PC-9 (cell line): Measurements from ENCODE around the gene STX19. TPM values are rescaled to one million over a fixed set of nuclear protein-coding genes. Genes with fewer than 3 reads are reported as not detected.

Experiments used
- total RNA-seq: library from RNA; stranded (reverse); gene quantifications from 2 replicates; pipeline ENCODE4 v1.2.3, GENCODE V29; 2021

Gene STX19
- total RNA-seq, 1 experiment from 2014 or later = 5.5 TPM

Other genes starting within 250 kb of the STX19 start
- gene PROS1, start 54.7 kb downstream of the STX19 start, total RNA-seq = 0.25 and 0.57 TPM in 2 replicates
- 17.8 and 20.2 TPM in 2 replicates for gene ARL13B, start 48.4 kb downstream of the STX19 start, total RNA-seq
- gene DHFR2, start 34.3 kb upstream of the STX19 start, total RNA-seq = 6.4 and 8.2 TPM in 2 replicates
- gene NSUN3, start 34.5 kb upstream of the STX19 start, total RNA-seq = 18.8 and 19.8 TPM in 2 replicates